ENCODE data around the gene TFAP2D. TPM values are rescaled to one million over a fixed set of nuclear protein-coding genes. Genes with fewer than 3 reads are reported as not detected.

TFAP2D gene
- polyA plus RNA-seq, 1 donor from 2014 or later, result not detected

DNA sequence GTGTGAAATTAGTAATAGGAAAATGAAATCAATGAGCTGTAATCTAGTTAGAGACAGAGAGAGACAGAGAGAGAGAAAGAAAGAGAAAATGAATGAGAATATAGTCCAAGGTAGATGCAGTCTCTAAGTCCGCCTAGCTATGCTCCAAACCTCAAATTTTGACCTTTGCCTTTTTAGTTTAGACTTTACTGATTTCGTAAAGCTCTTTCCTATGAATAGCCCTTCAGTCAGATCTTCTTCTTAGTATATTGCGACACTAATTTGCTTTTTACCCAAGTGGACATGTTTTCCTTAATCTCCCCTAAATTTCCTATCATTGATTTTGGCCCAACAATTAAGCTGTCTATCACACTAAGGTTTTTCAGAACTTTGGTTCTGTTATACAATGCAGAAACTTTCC lies 49.5 kb downstream of the TFAP2D start:
- H3K27ac Mint-ChIP-seq, result no peak overlapping the region
- H3K27me3 Mint-ChIP-seq, result no peaks in the 10 kb centered on the region
- no peak overlapping the region for H3K4me3 Mint-ChIP-seq
- no peaks in the 10 kb centered on the region for H3K36me3 Mint-ChIP-seq
- no peaks in the 10 kb centered on the region for H3K4me1 Mint-ChIP-seq
- H3K9me3 Mint-ChIP-seq, result peaks cover 0 to 13% (median 0%) of the 10 kb centered on the region in 3 donors

- Mint-ChIP-seq H3K36me3 (no peaks in the 10 kb centered on the region), H3K9me3 (peaks cover 0 to 2% (median 0%) of the 10 kb centered on the region in 3 donors), H3K27ac (no peak overlapping the region), H3K27me3 (no peaks in the 10 kb centered on the region), H3K4me3 (no peak overlapping the region), H3K4me1 (no peaks in the 10 kb centered on the region)
Measured at GRCh38 chr6:50778696-50779095, 65.4 kb downstream of the TFAP2D start.

DNA sequence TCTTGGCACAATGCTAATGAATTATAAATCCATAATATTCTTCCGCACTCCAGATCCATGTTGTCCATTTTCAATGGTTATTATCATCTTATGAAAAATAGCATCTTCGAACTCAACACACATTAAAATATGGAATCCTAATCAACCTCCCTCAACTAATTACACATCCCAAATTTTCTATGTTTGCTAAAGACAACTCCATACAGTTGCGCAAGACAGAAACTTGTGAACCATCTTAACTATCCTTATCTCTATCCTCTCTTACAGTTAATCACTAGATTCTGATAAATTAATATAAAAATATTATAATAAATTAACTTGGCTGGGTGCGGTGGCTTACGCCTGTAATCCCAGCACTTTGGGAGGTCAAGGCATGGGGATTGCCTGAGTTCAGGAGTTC lies 67.1 kb downstream of the TFAP2D start:
- H3K27ac Mint-ChIP-seq, result no peak overlapping the region

DNA sequence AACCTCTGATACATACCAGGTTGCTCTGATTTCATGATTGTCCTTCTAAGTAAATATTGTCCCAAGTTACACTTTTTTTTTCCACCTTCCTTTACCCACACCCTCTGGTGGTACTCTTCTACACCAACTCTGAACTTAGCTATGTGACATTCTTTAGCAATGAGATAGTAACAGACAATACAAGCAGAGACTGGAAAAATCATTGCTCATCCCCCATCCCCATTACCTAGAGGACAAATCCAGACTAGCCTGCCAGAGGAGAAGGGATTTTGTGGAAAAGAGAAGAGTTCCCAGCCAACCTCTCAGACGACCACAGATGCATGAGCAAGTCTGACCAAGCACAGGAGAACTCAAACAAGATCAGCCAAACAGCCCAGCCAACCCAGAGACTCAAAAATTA lies 72.6 kb downstream of the TFAP2D start:
- H3K27me3 Mint-ChIP-seq, result peaks cover 2% of the 10 kb centered on the region
- no peaks in the 10 kb centered on the region for H3K36me3 Mint-ChIP-seq
- H3K4me3 Mint-ChIP-seq, result no peak overlapping the region
- H3K9me3 Mint-ChIP-seq, result no peaks in the 10 kb centered on the region
- no peak overlapping the region for H3K27ac Mint-ChIP-seq
- no peaks in the 10 kb centered on the region for H3K4me1 Mint-ChIP-seq

More for the DNA sequence above, 67.1 kb downstream of the TFAP2D start:
- Mint-ChIP-seq H3K27me3 (no peaks in the 10 kb centered on the region), H3K4me3 (no peak overlapping the region), H3K4me1 (no peaks in the 10 kb centered on the region), H3K9me3 (peaks cover 0 to 2% (median 0%) of the 10 kb centered on the region in 3 donors), H3K36me3 (no peaks in the 10 kb centered on the region)

DNA sequence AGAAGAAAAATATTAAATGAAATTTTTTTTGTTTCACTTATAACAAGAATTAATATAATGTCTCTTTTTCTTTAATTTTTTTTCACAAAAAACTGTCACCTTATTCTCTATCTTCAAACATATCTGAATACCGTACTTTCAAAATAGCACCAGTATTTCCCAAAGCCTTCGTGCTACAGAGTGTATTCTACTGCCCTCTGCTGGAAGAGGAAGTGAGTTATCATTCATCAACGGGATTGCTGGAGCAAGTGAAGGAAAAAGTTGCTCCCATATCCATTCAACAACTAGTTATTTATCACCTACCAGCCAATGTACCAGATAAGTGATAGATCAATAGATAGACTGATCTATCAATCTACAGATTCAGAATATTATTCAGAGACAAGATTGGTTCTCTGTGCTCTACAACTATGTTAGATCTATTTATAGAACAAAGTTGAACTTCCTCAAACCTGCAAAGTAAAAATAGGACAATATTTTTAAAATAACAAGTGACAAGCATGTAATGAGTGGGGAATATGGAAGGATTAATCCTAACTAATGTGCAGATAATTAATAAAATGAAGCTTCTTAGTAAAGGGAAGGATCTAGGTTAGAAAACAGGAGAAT lies 78.7 kb downstream of the TFAP2D start:
- Mint-ChIP-seq H3K36me3 (peaks cover 1% of the 10 kb centered on the region), H3K27me3 (peaks cover 7% of the 10 kb centered on the region), H3K9me3 (no peaks in the 10 kb centered on the region), H3K27ac (no peak overlapping the region), H3K4me3 (no peak overlapping the region), H3K4me1 (peaks cover 5% of the 10 kb centered on the region in 3 donors)

GRCh38 chr6:50792771-50793170 lies 79.4 kb downstream of the TFAP2D start:
- peaks cover 7% of the 10 kb centered on the region for H3K27me3 Mint-ChIP-seq
- H3K4me3 Mint-ChIP-seq, result no peak overlapping the region
- no peaks in the 10 kb centered on the region for H3K9me3 Mint-ChIP-seq
- peaks cover 5% of the 10 kb centered on the region in 3 donors for H3K4me1 Mint-ChIP-seq
- H3K36me3 Mint-ChIP-seq, result peaks cover 1% of the 10 kb centered on the region
- no peak overlapping the region for H3K27ac Mint-ChIP-seq

DNA sequence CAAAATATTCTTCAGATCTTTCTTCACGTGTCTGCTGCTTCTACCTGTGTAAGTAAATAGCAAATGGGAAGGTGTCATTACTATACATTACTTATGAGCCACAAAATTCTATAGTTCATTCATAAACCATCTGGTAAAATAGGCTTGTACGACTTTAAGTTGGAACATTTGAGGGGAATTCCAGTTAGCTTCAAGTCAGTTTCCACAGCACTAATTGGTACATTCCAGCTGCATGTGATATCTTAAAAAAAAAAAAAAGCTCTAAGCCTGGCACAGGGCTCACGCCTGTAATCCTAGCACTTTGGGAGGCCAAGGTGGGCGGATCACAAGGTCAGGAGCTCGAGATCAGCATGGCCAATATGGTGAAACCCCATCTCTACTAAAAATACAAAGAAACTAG lies 82.2 kb downstream of the TFAP2D start:
- Mint-ChIP-seq H3K27ac (no peak overlapping the region), H3K4me1 (peaks cover 5% of the 10 kb centered on the region in 3 donors), H3K9me3 (no peaks in the 10 kb centered on the region), H3K4me3 (no peak overlapping the region), H3K36me3 (peaks cover 1% of the 10 kb centered on the region), H3K27me3 (peaks cover 5% of the 10 kb centered on the region)

DNA sequence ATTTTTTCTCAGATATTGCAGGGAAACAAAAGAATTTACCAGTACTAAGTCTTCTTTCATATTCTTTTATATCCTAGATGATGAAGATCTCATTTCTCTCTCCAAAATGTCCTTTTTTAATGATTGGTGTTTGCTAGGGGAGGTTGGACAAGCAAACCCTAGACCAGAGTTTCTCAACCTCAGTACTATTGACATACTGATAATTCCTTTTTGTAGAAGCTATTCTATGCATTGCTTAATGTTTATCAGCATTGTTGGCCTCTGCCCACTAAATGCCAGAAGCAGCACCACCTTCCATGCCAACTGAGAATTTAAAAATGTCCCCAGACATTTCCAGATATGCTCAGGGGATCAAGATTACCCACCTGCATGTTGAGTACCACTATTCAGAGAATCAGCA lies 91.0 kb downstream of the TFAP2D start:
- Mint-ChIP-seq H3K27ac (no peak overlapping the region), H3K4me1 (no peaks in the 10 kb centered on the region), H3K9me3 (peaks cover 0 to 3% (median 0%) of the 10 kb centered on the region in 3 donors), H3K4me3 (no peak overlapping the region), H3K27me3 (peaks cover 1% of the 10 kb centered on the region), H3K36me3 (no peaks in the 10 kb centered on the region)

GRCh38 chr6:50807035-50807434 lies 93.7 kb downstream of the TFAP2D start:
- Mint-ChIP-seq H3K27me3 (peaks cover 3% of the 10 kb centered on the region), H3K4me3 (no peak overlapping the region), H3K4me1 (no peaks in the 10 kb centered on the region), H3K9me3 (peaks cover 0 to 3% (median 0%) of the 10 kb centered on the region in 3 donors), H3K36me3 (no peaks in the 10 kb centered on the region), H3K27ac (no peak overlapping the region)

GRCh38 chr6:50815436-50816114 lies 102.2 kb downstream of the TFAP2D start:
- H3K27me3 Mint-ChIP-seq, result peaks cover 31% of the 10 kb centered on the region
- no peaks in the 10 kb centered on the region for H3K36me3 Mint-ChIP-seq
- H3K4me3 Mint-ChIP-seq, result peak overlapping the region; percentile 86 to 99 (median 90)
- H3K9me3 Mint-ChIP-seq, result no peaks in the 10 kb centered on the region
- peak overlapping the region in 1 of 3 donors; percentile 3 for H3K27ac Mint-ChIP-seq
- peaks cover 2 to 15% (median 3%) of the 10 kb centered on the region in 3 donors for H3K4me1 Mint-ChIP-seq

- peaks cover 36% of the 10 kb centered on the region for H3K27me3 Mint-ChIP-seq
Measured at GRCh38 chr6:50816115-50816675, 102.9 kb downstream of the TFAP2D start.

DNA sequence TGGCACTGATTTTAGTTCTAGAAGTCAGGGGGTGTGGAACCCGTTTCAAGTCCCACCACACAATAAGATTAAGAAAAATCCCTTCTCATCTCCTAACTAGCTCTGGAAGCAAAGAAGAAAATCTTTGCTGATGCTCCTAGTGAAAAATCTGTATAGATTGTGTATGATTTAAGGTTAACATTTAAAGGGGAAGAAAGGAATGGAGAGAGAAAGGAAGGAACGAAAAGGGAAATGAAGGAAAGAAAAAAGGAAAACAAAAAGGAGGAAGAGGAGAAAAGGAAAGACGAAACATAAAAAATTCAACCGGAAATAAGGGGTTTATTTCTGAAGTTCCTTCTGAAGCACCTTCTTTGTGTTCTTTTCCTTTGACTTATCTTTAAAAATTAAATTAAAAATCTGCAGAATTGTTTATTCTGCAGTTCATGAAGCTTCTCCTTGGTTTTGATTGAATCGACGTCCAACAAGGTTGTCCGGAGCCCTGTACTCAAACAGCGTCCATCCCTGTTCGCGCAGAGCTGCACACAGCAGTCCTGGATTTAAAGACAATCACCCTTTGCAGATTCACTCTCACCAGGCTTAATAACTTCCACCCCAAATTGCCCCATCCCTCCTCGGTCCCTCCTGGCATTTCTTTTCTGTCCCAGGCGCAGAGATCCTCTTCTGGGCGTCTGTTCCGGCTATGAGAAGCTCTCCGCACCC lies 103.8 kb downstream of the TFAP2D start:
- Mint-ChIP-seq H3K36me3 (no peaks in the 10 kb centered on the region), H3K4me3 (peak overlapping the region in 1 of 4 donors; percentile 19), H3K4me1 (peaks cover 4 to 24% (median 10%) of the 10 kb centered on the region in 3 donors), H3K9me3 (peaks cover 0 to 2% (median 0%) of the 10 kb centered on the region in 3 donors), H3K27ac (no peak overlapping the region), H3K27me3 (peaks cover 42% of the 10 kb centered on the region)

More at GRCh38 chr6:50816115-50816675, 102.9 kb downstream of the TFAP2D start:
- H3K4me1 Mint-ChIP-seq, result peaks cover 3 to 18% (median 4%) of the 10 kb centered on the region in 3 donors
- no peaks in the 10 kb centered on the region for H3K9me3 Mint-ChIP-seq
- H3K36me3 Mint-ChIP-seq, result no peaks in the 10 kb centered on the region
- H3K4me3 Mint-ChIP-seq, result peak overlapping the region; percentile 86 to 99 (median 90)
- H3K27ac Mint-ChIP-seq, result no peak overlapping the region

GRCh38 chr6:50817646-50817950 lies 104.3 kb downstream of the TFAP2D start:
- Mint-ChIP-seq H3K9me3 (peaks cover 0 to 2% (median 0%) of the 10 kb centered on the region in 3 donors), H3K4me1 (peaks cover 4 to 28% (median 12%) of the 10 kb centered on the region in 3 donors), H3K27ac (no peak overlapping the region), H3K36me3 (no peaks in the 10 kb centered on the region), H3K27me3 (peaks cover 47% of the 10 kb centered on the region), H3K4me3 (peak overlapping the region in 1 of 4 donors; percentile 0)

GRCh38 chr6:50818020-50818419 lies 104.7 kb downstream of the TFAP2D start:
- Mint-ChIP-seq H3K27ac (peak overlapping the region in 1 of 3 donors; percentile 28), H3K27me3 (peaks cover 49% of the 10 kb centered on the region), H3K36me3 (no peaks in the 10 kb centered on the region), H3K4me3 (peak overlapping the region in 1 of 4 donors; percentile 0), H3K9me3 (peaks cover 0 to 3% (median 0%) of the 10 kb centered on the region in 3 donors), H3K4me1 (peaks cover 4 to 28% (median 12%) of the 10 kb centered on the region in 3 donors)

GRCh38 chr6:50818673-50819072 lies 105.3 kb downstream of the TFAP2D start, which contains the start of gene TFAP2B:
Gene TFAP2B (plus strand): TSS chr6:50818871. CDS start chr6:50818892, 21 bp downstream.
- Mint-ChIP-seq H3K4me3 (peak within 1 kb of the TSS; percentile 20 to 80 (median 52)), H3K4me1 (peaks cover 5 to 28% (median 12%) of the 10 kb centered on the region in 3 donors), H3K27ac (peak within 1 kb of the TSS in 2 of 3 donors; percentile 28 to 59), H3K27me3 (peaks cover 55% of the 10 kb centered on the region), H3K9me3 (peaks cover 0 to 5% (median 0%) of the 10 kb centered on the region in 3 donors), H3K36me3 (no peaks in the 10 kb centered on the region)
